RWPE2 (cell line): ENCODE results near the gene SSC5D.

Source experiments
- ATAC-seq: fragments of 200-7000 bp; cut with Tn5 transposase; 3 replicates; pipeline ENCODE4 v1.9.1; 2021; ENCODE audit warnings: low read depth
- DNase-seq: peaks from one replicate; pipeline ENCODE4 v3.0.0-alpha.2; 2020; ENCODE audit warnings: low spot score
- H3K27ac ChIP-seq: fragments of 450-650 bp; 2 replicates; pipeline ENCODE4 v1.5.1; 2017; ENCODE audit warnings: mild to moderate bottlenecking; ENCODE audit not compliant: poor library complexity, severe bottlenecking
- H3K27me3 ChIP-seq: fragments of 250-450 bp; sonication (Bioruptor Pico); 2 replicates; pipeline ENCODE4 v1.5.1; 2021; ENCODE audit warnings: mild to moderate bottlenecking, moderate library complexity; ENCODE audit not compliant: insufficient read depth, poor library complexity, severe bottlenecking
- H3K36me3 ChIP-seq: fragments of 250-450 bp; sonication (Bioruptor Pico); 2 replicates; pipeline ENCODE4 v1.5.1; 2020; ENCODE audit warnings: low read depth, mild to moderate bottlenecking, moderate library complexity
- H3K4me1 ChIP-seq: fragments of 250-450 bp; sonication (Bioruptor Pico); 2 replicates; pipeline ENCODE4 v1.5.1; 2021; ENCODE audit warnings: mild to moderate bottlenecking, moderate library complexity; ENCODE audit not compliant: insufficient read depth, poor library complexity, severe bottlenecking
- H3K4me3 ChIP-seq: fragments of 250-450 bp; sonication (Bioruptor Pico); 2 replicates; pipeline ENCODE4 v1.5.1; 2021; ENCODE audit warnings: mild to moderate bottlenecking, moderate library complexity; ENCODE audit not compliant: severe bottlenecking
- H3K9me3 ChIP-seq: fragments of 250-450 bp; sonication (Bioruptor Pico); 2 replicates; pipeline ENCODE4 v1.5.1; 2021; ENCODE audit warnings: mild to moderate bottlenecking, moderate library complexity; ENCODE audit not compliant: severe bottlenecking
- CTCF ChIP-seq: fragments of 450-650 bp; IDR thresholded peaks from one replicate; pipeline ENCODE4 v1.5.1; 2017; ENCODE audit warnings: mild to moderate bottlenecking, moderate library complexity; ENCODE audit not compliant: poor library complexity, severe bottlenecking

SSC5D gene

GRCh38 chr19:55487924-55488687 lies at the start of gene SSC5D:
Gene SSC5D (plus strand): TSS chr19:55488436. CDS start chr19:55488590, 154 bp downstream.
- no peak for ATAC-seq
- no peaks in the 10 kb centered on the region for H3K27me3 ChIP-seq
- H3K27ac ChIP-seq: peak within 1 kb of the TSS; percentile 73

GRCh38 chr19:55439052-55439451 lies 49.2 kb upstream of the SSC5D start:
- Histone ChIP-seq H3K27me3 (peaks cover 35% of the 10 kb centered on the region), H3K9me3 (no peaks in the 10 kb centered on the region), H3K4me1 (no peaks in the 10 kb centered on the region), H3K36me3 (no peaks in the 10 kb centered on the region), H3K4me3 (no peak overlapping the region), H3K27ac (no peak overlapping the region)
- no peak for ATAC-seq
- no peak for DNase-seq
- no peak for TF ChIP-seq CTCF

More at GRCh38 chr19:55487924-55488687, at the start of gene SSC5D:
- DNase-seq: no peak
- H3K4me3 ChIP-seq: no peak within 1 kb of the TSS
- no peaks in the 10 kb centered on the region for H3K9me3 ChIP-seq
- peaks cover 15% of the 10 kb centered on the region for H3K4me1 ChIP-seq
- no peaks in the 10 kb centered on the region for H3K36me3 ChIP-seq
- TF ChIP-seq CTCF: no peak

GRCh38 chr19:55440411-55441105 lies 47.7 kb upstream of the SSC5D start:
- Histone ChIP-seq H3K4me1 (no peaks in the 10 kb centered on the region), H3K27ac (no peak overlapping the region), H3K4me3 (no peak overlapping the region), H3K36me3 (no peaks in the 10 kb centered on the region), H3K27me3 (peaks cover 46% of the 10 kb centered on the region), H3K9me3 (no peaks in the 10 kb centered on the region)
- ATAC-seq (no peak), DNase-seq (no peak)
- TF ChIP-seq CTCF: no peak

- H3K27ac ChIP-seq: no peak overlapping the region
- no peaks in the 10 kb centered on the region for H3K9me3 ChIP-seq
- TF ChIP-seq CTCF: no peak
- DNase-seq (no peak), ATAC-seq (no peak)
- no peak overlapping the region for H3K4me3 ChIP-seq
- H3K4me1 ChIP-seq: peaks cover 1% of the 10 kb centered on the region
- peaks cover 46% of the 10 kb centered on the region for H3K27me3 ChIP-seq
- no peaks in the 10 kb centered on the region for H3K36me3 ChIP-seq
These were observed 46.9 kb upstream of the SSC5D start for GRCh38 chr19:55441319-55441691.
